Measurements from ENCODE around the gene TBC1D8.

DNA sequence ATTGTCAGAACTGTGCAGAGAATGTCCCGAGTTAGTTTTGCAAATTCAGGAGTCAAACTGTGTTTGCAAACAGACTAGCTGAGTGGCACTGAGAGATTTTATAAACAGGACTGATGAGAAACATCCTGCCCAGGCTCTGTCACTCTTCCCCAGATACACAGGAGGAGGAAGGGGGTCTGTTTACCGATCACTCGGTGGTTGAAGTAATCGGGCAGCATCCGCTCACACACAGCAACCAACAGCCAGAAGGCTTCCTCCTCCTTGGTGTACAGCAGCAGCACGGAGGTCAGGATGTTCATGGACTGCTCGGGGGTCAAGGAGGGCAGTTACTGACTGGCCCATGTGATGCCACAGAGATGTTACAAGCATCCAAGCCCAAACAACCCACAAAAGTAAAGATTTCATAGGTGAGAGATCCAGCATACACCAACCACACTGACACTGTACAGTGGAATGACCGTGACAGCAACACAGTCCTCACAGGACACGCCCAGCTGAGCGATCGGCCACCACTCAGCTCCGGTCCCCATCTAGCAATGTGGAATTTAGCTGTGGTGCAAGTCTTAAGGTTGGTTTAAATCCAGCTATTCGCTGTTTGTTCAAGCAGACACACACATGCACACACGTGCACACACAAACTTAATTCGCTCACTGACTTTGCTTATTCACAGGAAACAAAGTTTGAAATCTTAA lies 119.0 kb downstream of the TBC1D8 start:
- TF ChIP-seq EZH2 (IDR thresholded peaks at IDR 0.05), result no peak
- no peak for TF ChIP-seq POLR2AphosphoS5 (IDR thresholded peaks at IDR 0.05; ENCODE audit: borderline replicate concordance, low read depth, low read length)
